Activated naive CD8-positive, alpha-beta T cell (primary cell): ENCODE results near the gene GRK4.
"Not testable (repeated sequence)": the region's sequence is repeated elsewhere in the genome, so short reads cannot be mapped to it uniquely, and the experiment has no call there.

Experiments
- H3K27ac Mint-ChIP-seq: one replicate; pipeline ENCODE4 v1.8.0; 2021; ENCODE audit warnings: mixed read lengths
- H3K27me3 Mint-ChIP-seq: one replicate; pipeline ENCODE4 v1.8.0; 2021; ENCODE audit warnings: mixed read lengths
- H3K36me3 Mint-ChIP-seq: one replicate; pipeline ENCODE4 v1.8.0; 2021; ENCODE audit warnings: mixed read lengths
- H3K4me1 Mint-ChIP-seq: one replicate; pipeline ENCODE4 v1.8.0; 2021; ENCODE audit warnings: low read depth, mixed read lengths
- H3K4me3 Mint-ChIP-seq: one replicate; pipeline ENCODE4 v1.8.0; 2021; ENCODE audit warnings: mild to moderate bottlenecking, mixed read lengths
- H3K9me3 Mint-ChIP-seq: one replicate; pipeline ENCODE4 v1.8.0; 2021; ENCODE audit warnings: low read depth, mixed read lengths

Gene GRK4

DNA sequence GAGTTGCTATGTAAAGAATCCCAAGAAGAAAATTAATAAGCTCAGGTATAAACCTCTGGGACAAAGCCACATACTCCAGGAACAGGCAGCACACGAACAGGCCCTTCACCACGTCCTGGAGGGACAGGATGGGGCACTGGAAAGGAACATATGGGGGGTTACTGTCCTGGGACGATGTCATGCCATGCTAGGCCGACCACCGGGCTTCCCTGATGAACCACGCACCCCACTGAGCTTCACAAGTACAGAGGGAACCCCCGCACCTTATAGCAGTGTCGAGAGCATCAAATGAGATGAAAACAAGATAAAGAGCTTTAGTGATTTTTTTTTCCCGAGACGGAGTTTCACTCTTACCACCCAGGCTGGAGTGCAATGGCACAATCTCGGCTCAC, 19.3 kb upstream of the GRK4 start:
- peaks cover 6% of the 10 kb centered on the region for H3K36me3 Mint-ChIP-seq
- H3K27me3 Mint-ChIP-seq: no peaks in the 10 kb centered on the region
- H3K27ac Mint-ChIP-seq: no peak overlapping the region
- no peaks in the 10 kb centered on the region for H3K9me3 Mint-ChIP-seq
- H3K4me3 Mint-ChIP-seq: no peak overlapping the region
- no peaks in the 10 kb centered on the region for H3K4me1 Mint-ChIP-seq

DNA sequence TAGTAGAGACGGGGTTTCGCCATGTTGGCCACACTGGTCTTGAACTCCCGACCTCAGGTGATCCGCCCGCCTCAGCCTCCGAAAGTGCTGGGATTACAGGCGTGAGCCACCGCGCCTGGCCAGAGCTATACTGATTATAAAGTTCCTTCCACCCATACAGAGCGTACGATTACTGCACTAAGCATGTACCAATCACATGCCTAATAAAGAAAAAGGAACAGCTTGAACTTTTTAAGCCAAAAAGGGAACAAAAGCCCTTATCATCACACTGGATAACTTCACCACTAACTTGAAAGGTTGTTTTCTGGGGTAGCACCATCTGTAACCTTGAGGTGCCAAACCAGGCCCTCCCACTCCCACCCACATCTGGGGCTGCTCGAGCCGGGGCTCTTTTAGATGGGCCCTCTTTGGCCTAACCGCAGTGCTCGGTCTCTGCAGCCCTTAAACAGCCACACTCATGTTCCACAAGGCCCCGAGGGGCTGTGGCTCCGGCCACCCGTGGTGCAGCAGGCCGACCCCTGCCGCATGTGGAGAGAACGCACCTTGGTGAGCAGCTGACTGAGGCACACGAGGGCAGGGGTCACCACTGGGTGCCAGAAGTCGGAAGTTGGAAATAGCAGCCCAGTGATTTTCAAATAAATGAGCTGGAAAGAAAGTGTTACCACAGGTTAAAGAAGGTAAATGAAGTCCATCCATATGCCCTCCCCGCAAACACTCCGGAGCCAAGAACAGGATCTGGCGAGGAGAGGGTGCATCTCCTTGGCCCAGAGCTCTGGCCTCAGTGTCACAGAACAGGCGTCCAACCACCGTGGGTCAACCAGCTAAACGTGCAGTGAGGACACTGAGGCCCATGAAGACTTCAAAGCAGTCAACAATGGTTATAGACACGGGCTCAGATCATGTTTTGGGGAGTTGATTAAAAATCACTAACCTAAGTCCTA, 18.5 kb upstream of the GRK4 start:
- no peaks in the 10 kb centered on the region for H3K27me3 Mint-ChIP-seq
- H3K4me3 Mint-ChIP-seq: no peak overlapping the region
- H3K36me3 Mint-ChIP-seq: peaks cover 6% of the 10 kb centered on the region
- no peaks in the 10 kb centered on the region for H3K4me1 Mint-ChIP-seq
- H3K9me3 Mint-ChIP-seq: no peaks in the 10 kb centered on the region
- no peak overlapping the region for H3K27ac Mint-ChIP-seq

DNA sequence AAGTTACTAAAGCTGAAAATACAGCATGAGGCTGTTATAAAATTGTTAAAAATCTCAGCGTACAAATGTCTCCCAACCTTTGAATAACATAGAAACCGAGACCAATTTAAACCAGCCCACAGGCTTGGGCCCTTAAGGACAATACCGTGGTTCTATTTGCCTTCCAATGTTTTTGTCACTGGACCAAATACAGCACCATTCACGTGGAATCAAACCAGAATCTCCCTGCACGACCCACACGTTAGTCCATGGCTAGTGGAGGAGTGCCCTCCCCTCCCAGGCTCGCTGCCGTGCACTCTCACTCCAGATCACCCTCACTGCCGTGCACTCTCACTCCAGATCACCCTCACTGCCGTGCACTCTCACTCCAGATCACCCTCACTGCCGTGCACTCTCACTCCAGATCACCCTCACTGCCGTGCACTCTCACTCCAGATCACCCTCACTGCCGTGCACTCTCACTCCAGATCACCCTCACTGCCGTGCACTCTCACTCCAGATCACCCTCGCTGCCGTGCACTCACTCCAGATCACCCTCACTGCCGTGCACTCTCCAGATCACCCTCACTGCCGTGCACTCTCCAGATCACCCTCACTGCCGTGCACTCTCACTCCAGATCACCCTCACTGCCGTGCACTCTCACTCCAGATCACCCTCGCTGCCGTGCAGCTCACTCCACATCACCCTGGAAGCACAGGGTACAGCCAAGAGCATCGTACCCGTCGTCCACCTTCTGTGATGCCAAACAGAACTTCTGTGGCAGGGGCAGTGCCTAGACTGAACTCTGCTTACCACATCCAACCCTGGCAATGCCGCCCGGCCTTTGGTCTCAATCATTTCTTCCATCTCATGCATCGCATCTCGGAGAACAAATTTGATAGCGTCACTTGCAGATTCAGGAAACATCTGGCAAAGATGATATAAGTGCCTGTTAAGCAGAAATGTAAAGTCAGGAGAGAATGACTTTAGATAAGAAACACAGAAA, 17.5 kb upstream of the GRK4 start:
- H3K27me3 Mint-ChIP-seq, H3K27ac Mint-ChIP-seq, H3K4me3 Mint-ChIP-seq, H3K4me1 Mint-ChIP-seq, H3K9me3 Mint-ChIP-seq, H3K36me3 Mint-ChIP-seq: not testable (repeated sequence)

GRCh38 chr4:2946812-2947600, 16.4 kb upstream of the GRK4 start:
- H3K36me3 Mint-ChIP-seq: peaks cover 6% of the 10 kb centered on the region
- H3K9me3 Mint-ChIP-seq: no peaks in the 10 kb centered on the region
- H3K27ac Mint-ChIP-seq: no peak overlapping the region
- peaks cover 2% of the 10 kb centered on the region for H3K4me1 Mint-ChIP-seq
- H3K4me3 Mint-ChIP-seq: no peak overlapping the region
- no peaks in the 10 kb centered on the region for H3K27me3 Mint-ChIP-seq

DNA sequence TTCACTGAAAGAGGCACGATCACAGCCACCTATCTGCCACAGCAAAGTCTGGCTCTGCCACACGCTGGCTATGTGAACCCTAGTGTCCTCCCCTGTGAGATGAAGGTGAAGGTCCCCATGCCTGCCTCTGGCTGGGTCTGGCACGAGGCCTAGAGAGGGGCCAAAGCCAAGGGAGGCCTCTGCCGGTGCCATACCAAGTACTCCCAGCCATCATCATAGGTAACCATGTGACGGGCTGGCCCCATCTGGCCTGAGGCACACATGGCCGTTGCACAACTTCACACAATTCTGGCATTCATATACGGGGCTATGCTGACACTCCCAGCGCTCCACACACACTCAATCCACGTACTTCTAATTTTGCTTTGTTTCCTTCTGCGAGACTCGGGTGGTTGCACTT, 15.4 kb upstream of the GRK4 start:
- no peak overlapping the region for H3K27ac Mint-ChIP-seq
- no peaks in the 10 kb centered on the region for H3K9me3 Mint-ChIP-seq
- peaks cover 6% of the 10 kb centered on the region for H3K36me3 Mint-ChIP-seq
- H3K27me3 Mint-ChIP-seq: no peaks in the 10 kb centered on the region
- H3K4me3 Mint-ChIP-seq: no peak overlapping the region
- peaks cover 2% of the 10 kb centered on the region for H3K4me1 Mint-ChIP-seq

GRCh38 chr4:2948895-2949781, 14.2 kb upstream of the GRK4 start:
- Mint-ChIP-seq H3K9me3 (no peaks in the 10 kb centered on the region), H3K4me3 (no peak overlapping the region), H3K36me3 (peaks cover 6% of the 10 kb centered on the region), H3K4me1 (peaks cover 10% of the 10 kb centered on the region), H3K27ac (peak overlapping the region; percentile 34), H3K27me3 (no peaks in the 10 kb centered on the region)

GRCh38 chr4:2949782-2950125, 13.6 kb upstream of the GRK4 start:
- no peaks in the 10 kb centered on the region for H3K9me3 Mint-ChIP-seq
- H3K27ac Mint-ChIP-seq: no peak overlapping the region
- no peaks in the 10 kb centered on the region for H3K27me3 Mint-ChIP-seq
- H3K4me1 Mint-ChIP-seq: peaks cover 16% of the 10 kb centered on the region
- H3K4me3 Mint-ChIP-seq: no peak overlapping the region
- peaks cover 6% of the 10 kb centered on the region for H3K36me3 Mint-ChIP-seq

DNA sequence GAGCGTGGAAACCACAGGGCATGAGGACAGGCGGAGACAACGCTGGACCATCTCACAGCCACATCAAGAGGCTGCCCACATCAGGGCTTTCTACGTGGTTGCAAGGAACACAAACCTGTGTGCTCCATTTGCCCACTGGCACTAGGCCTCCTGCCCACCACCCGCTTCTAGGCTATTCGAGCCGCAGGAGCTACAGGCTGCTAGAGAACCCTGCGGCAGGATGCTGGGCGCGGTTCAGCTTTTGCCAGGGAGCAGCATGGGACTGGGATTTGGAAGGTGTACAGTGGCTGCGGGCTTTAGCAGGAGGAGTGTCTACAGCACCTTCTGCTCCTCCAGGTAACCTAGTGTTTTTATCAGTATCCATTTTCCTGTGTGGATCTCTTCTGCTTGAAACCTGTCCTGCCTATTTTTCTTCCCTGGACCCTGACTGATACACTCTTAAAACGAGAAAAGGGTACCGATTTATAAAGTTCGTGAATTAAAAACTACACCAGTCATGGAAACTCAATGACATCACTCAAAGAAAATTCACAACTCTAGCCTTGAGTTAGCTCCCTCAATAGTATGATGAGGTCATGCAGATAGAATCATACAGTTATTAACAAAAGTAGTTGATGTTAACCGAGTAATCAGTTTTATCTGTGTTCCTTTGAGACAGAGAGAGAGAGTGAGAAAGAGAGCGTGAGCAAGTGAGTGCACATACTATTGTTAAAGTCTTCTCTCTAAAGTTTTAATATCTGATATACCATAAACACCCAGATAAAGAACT, 13.0 kb upstream of the GRK4 start:
- Mint-ChIP-seq H3K9me3 (no peaks in the 10 kb centered on the region), H3K27ac (no peak overlapping the region), H3K36me3 (peaks cover 4% of the 10 kb centered on the region), H3K4me1 (peaks cover 17% of the 10 kb centered on the region), H3K27me3 (no peaks in the 10 kb centered on the region), H3K4me3 (no peak overlapping the region)

GRCh38 chr4:2953496-2953895, 9.9 kb upstream of the GRK4 start:
- H3K36me3 Mint-ChIP-seq: peaks cover 3% of the 10 kb centered on the region
- peak overlapping the region; percentile 79 for H3K27ac Mint-ChIP-seq
- H3K9me3 Mint-ChIP-seq: no peaks in the 10 kb centered on the region
- no peak overlapping the region for H3K4me3 Mint-ChIP-seq
- no peaks in the 10 kb centered on the region for H3K27me3 Mint-ChIP-seq
- peaks cover 38% of the 10 kb centered on the region for H3K4me1 Mint-ChIP-seq

GRCh38 chr4:2954358-2955185, 8.8 kb upstream of the GRK4 start:
- Mint-ChIP-seq H3K27ac (peak overlapping the region; percentile 79), H3K4me1 (peaks cover 46% of the 10 kb centered on the region), H3K27me3 (no peaks in the 10 kb centered on the region), H3K36me3 (peaks cover 3% of the 10 kb centered on the region), H3K9me3 (no peaks in the 10 kb centered on the region), H3K4me3 (peak overlapping the region; percentile 65)

DNA sequence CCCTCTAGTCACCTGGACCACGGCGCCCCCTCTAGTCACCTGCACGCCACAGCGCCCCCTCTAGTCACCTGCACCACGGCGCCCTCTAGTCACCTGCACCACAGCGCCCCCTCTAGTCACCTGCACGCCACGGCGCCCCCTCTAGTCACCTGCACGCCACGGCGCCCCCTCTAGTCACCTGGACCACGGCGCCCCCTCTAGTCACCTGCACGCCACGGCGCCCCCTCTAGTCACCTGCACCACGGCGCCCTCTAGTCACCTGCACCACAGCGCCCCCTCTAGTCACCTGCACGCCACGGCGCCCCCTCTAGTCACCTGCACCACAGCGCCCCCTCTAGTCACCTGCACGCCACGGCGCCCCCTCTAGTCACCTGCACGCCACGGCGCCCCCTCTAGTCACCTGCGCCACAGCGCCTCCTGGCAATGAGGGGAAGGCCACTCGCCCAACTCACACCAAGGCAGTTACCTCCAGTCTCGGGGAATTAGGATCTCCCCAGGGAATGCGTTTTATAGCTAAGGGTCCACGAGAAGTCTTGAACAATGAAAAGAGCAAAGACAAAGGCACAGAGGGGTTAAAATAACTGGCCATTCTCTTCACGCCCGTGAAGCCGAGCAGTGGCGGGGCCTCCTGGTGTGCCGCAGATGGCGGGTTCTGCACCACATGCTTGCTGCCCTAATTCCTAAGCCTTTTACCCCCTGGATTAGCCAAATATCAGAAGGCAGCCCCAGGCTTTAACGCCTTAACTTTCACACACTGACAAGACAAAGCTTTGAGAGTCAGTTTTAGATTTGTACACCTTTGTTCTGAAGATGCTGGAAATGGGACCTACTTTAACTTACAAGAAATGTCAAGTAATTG, 8.0 kb upstream of the GRK4 start:
- not testable (repeated sequence) for H3K36me3 Mint-ChIP-seq, H3K27ac Mint-ChIP-seq, H3K4me3 Mint-ChIP-seq, H3K27me3 Mint-ChIP-seq, H3K9me3 Mint-ChIP-seq
- peaks cover 51% of the 10 kb centered on the region for H3K4me1 Mint-ChIP-seq

DNA sequence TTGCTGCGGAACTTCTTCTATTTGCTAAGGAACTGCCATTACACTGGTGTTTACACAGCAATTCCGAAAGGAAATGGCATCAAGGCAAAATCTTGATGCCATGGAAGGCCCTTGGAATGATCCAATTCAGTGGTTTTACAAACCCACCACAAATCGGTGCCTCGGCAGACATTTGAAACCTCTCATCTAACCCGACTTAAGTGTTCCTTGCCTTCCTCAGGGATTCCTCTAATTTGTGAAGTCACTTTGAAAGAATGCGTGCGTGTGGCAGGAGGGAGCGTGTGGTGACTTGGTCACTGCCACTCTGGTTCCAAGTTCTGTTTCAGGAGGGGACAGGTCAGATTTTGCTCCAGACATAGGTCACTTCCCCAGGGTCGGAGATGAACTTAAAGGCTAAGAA, 4.9 kb upstream of the GRK4 start:
- Mint-ChIP-seq H3K36me3 (peaks cover 6% of the 10 kb centered on the region), H3K4me3 (peak overlapping the region; percentile 52), H3K9me3 (no peaks in the 10 kb centered on the region), H3K4me1 (peaks cover 55% of the 10 kb centered on the region), H3K27me3 (no peaks in the 10 kb centered on the region), H3K27ac (no peak overlapping the region)
